ENCODE measurements around the gene ZNF804A.

DNA sequence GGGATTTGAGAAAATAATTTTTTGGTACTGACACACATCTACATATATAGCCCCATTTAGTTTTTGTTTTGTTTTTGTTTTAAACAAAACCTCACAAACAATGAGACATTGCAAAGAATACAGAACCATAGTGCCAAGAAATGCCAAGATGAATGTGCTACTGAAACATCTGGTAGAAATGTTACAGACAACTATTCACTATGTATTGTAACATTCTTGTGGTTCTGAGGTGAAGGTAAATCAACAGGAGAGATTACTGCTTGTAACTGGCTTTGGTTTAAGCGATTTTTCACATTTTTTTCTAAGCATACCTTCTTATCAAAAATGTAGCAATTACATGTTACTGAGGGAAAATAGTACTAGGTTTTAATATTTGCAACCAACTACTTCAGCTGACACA lies 281.3 kb downstream of the ZNF804A start:
- TF ChIP-seq, protein P1, sequence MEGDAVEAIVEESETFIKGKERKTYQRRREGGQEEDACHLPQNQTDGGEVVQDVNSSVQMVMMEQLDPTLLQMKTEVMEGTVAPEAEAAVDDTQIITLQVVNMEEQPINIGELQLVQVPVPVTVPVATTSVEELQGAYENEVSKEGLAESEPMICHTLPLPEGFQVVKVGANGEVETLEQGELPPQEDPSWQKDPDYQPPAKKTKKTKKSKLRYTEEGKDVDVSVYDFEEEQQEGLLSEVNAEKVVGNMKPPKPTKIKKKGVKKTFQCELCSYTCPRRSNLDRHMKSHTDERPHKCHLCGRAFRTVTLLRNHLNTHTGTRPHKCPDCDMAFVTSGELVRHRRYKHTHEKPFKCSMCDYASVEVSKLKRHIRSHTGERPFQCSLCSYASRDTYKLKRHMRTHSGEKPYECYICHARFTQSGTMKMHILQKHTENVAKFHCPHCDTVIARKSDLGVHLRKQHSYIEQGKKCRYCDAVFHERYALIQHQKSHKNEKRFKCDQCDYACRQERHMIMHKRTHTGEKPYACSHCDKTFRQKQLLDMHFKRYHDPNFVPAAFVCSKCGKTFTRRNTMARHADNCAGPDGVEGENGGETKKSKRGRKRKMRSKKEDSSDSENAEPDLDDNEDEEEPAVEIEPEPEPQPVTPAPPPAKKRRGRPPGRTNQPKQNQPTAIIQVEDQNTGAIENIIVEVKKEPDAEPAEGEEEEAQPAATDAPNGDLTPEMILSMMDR (IDR thresholded peaks at IDR 0.05; ENCODE audit: low read depth, low read length, poor library complexity, severe bottlenecking), result no peak
- no peak for TF ChIP-seq EZH2phosphoT487 (IDR thresholded peaks at IDR 0.05; ENCODE audit: borderline replicate concordance, low read length)
